Measurements from ENCODE around the gene CAMK1D.

DNA sequence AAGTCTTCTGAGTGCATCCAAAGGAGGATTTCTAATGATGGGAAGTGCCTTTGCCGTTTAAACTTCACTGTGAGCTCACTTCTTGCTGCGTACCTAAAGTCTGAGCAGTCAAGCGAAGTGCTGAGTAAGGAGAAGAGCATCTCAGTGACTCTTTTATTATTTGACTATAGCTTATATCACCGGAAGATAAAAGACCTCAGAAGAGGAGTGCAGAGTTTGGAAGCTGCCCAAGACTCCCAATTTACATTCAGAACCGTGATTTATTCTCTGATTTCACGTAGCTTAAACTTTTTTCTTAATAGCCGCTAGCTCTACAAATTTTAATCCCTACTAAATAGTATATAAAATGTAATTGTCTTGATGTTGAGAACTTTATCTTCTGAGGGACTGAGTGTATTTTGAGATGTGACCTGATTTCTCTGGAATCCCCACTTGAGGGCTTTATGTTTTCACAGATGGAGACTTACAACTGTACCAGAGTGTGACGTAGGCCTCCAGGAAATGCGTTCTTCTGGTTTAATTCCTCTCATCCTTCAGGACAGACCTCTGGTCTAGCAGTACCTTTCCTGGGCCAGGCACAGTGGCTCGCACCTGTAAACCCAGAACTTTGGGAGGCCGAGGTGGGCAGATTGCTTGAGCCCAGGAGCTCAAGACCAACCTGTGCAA is 51.1 kb downstream of the CAMK1D start:
- TF ChIP-seq POLR2A (IDR thresholded peaks at IDR 0.05): no peak
- TF ChIP-seq, protein P1, sequence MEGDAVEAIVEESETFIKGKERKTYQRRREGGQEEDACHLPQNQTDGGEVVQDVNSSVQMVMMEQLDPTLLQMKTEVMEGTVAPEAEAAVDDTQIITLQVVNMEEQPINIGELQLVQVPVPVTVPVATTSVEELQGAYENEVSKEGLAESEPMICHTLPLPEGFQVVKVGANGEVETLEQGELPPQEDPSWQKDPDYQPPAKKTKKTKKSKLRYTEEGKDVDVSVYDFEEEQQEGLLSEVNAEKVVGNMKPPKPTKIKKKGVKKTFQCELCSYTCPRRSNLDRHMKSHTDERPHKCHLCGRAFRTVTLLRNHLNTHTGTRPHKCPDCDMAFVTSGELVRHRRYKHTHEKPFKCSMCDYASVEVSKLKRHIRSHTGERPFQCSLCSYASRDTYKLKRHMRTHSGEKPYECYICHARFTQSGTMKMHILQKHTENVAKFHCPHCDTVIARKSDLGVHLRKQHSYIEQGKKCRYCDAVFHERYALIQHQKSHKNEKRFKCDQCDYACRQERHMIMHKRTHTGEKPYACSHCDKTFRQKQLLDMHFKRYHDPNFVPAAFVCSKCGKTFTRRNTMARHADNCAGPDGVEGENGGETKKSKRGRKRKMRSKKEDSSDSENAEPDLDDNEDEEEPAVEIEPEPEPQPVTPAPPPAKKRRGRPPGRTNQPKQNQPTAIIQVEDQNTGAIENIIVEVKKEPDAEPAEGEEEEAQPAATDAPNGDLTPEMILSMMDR (IDR thresholded peaks at IDR 0.05 in 4 of 5, conservative IDR thresholded peaks at IDR 0.05 in 1 of 5): no peak

Measured in gastrocnemius medialis (tissue), 4 donors.